ENCODE results near the gene RDX. TPM values are rescaled to one million over a fixed set of nuclear protein-coding genes. Genes with fewer than 3 reads are reported as not detected.

RDX gene
- total and polyA plus RNA-seq, 2 donors from 2014 or later: 28.0 to 97.3 TPM

- H3K27ac ChIP-seq (ENCODE audit: low read depth in 2 of 2, low read length in 2 of 2): peak overlapping the region in 1 of 2 donors; percentile 7
- H3K27me3 ChIP-seq (ENCODE audit: control insufficient read depth, insufficient read depth, low read length): no peaks in the 10 kb centered on the region
- TF ChIP-seq CTCF (IDR thresholded peaks at IDR 0.05; ENCODE audit: borderline replicate concordance, extremely low read depth, insufficient read depth): no peak
- no peaks in the 10 kb centered on the region for H3K9me3 ChIP-seq (ENCODE audit: control insufficient read depth in 2 of 3, insufficient read depth in 1 of 3, low read length in 3 of 3)
- no peak overlapping the region for H3K4me3 ChIP-seq (ENCODE audit: low read length in 3 of 3)
- FAIRE-seq: no peak
- H3K9ac ChIP-seq (ENCODE audit: low read length in 3 of 3): peak overlapping the region in 1 of 3 donors; percentile 29
- intact Hi-C loops (cut with DNase I): no loop called here
- peaks cover 0 to 5% (median 2%) of the 10 kb centered on the region in 3 donors for H3K36me3 ChIP-seq (ENCODE audit: control insufficient read depth in 2 of 3, insufficient read depth in 3 of 3, low read length in 3 of 3)
- DNase-seq: no peak
- H3K4me1 ChIP-seq (ENCODE audit: control insufficient read depth in 2 of 3, insufficient read depth in 2 of 3, low read depth in 1 of 3, low read length in 3 of 3): no peaks in the 10 kb centered on the region
Measured at GRCh38 chr11:110158317-110159200, 137.9 kb downstream of the RDX start.

GRCh38 chr11:110156503-110156902 lies 139.9 kb downstream of the RDX start:
- H3K27ac ChIP-seq (ENCODE audit: low read depth in 2 of 2, low read length in 2 of 2): no peak overlapping the region
- H3K27me3 ChIP-seq (ENCODE audit: control insufficient read depth, insufficient read depth, low read length): no peaks in the 10 kb centered on the region
- peaks cover 0 to 7% (median 0%) of the 10 kb centered on the region in 3 donors for H3K4me1 ChIP-seq (ENCODE audit: control insufficient read depth in 2 of 3, insufficient read depth in 2 of 3, low read depth in 1 of 3, low read length in 3 of 3)
- no peak for TF ChIP-seq CTCF (IDR thresholded peaks at IDR 0.05; ENCODE audit: borderline replicate concordance, extremely low read depth, insufficient read depth)
- H3K9ac ChIP-seq (ENCODE audit: low read length in 3 of 3): no peak overlapping the region
- FAIRE-seq: no peak
- H3K36me3 ChIP-seq (ENCODE audit: control insufficient read depth in 2 of 3, insufficient read depth in 3 of 3, low read length in 3 of 3): peaks cover 0 to 5% (median 2%) of the 10 kb centered on the region in 3 donors
- no peak for DNase-seq
- no peaks in the 10 kb centered on the region for H3K9me3 ChIP-seq (ENCODE audit: control insufficient read depth in 2 of 3, insufficient read depth in 1 of 3, low read length in 3 of 3)
- H3K4me3 ChIP-seq (ENCODE audit: low read length in 3 of 3): peak overlapping the region in 1 of 3 donors; percentile 43
- intact Hi-C loops (cut with DNase I): no loop called here

GRCh38 chr11:110153474-110153873 lies 142.9 kb downstream of the RDX start:
- Histone ChIP-seq H3K27ac (ENCODE audit: low read depth in 2 of 2, low read length in 2 of 2) (no peak overlapping the region), H3K4me1 (ENCODE audit: control insufficient read depth in 2 of 3, insufficient read depth in 2 of 3, low read depth in 1 of 3, low read length in 3 of 3) (peaks cover 0 to 7% (median 0%) of the 10 kb centered on the region in 3 donors), H3K4me3 (ENCODE audit: low read length in 3 of 3) (no peak overlapping the region), H3K9me3 (ENCODE audit: control insufficient read depth in 2 of 3, insufficient read depth in 1 of 3, low read length in 3 of 3) (no peaks in the 10 kb centered on the region), H3K36me3 (ENCODE audit: control insufficient read depth in 2 of 3, insufficient read depth in 3 of 3, low read length in 3 of 3) (no peaks in the 10 kb centered on the region), H3K9ac (ENCODE audit: low read length in 3 of 3) (no peak overlapping the region), H3K27me3 (ENCODE audit: control insufficient read depth, insufficient read depth, low read length) (no peaks in the 10 kb centered on the region)
- intact Hi-C loops (cut with DNase I): no loop called here
- TF ChIP-seq CTCF (IDR thresholded peaks at IDR 0.05; ENCODE audit: borderline replicate concordance, extremely low read depth, insufficient read depth): no peak
- no peak for DNase-seq
- FAIRE-seq: no peak

Data from kidney (tissue), 14 donors.